ENCODE results near the gene GLT1D1.

DNA sequence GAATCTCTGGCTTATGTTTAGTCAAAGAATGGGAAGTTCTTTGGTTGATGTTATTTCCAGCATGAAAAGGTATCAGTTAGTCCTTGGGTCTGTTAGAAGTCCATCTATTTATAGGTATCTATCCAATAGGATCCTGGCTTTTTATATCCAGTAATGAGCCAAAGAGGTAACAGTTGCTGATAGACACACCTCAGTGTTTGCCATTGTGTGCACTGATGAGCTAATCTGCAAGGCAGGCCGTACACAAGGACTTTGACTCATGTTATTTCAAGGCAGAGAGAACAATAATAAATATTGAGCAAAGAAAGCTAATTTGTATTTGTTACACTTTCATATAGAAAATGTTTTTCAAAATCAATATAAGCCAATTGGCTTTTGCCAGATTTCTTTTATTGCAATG, 56.4 kb downstream of the GLT1D1 start:
- TF ChIP-seq EGR1 (IDR thresholded peaks at IDR 0.05) = no peak
- TF ChIP-seq EP300 (IDR thresholded peaks at IDR 0.05; ENCODE audit: borderline replicate concordance) = no peak
- no peak for TF ChIP-seq CREB1 (IDR thresholded peaks at IDR 0.05; ENCODE audit: low read depth)
- no peak for TF ChIP-seq MAX (IDR thresholded peaks at IDR 0.05)
- no peak for TF ChIP-seq RAD21 (IDR thresholded peaks at IDR 0.05; ENCODE audit: low read depth)
- no peak for TF ChIP-seq REST (IDR thresholded peaks at IDR 0.05; ENCODE audit: low read depth)
- TF ChIP-seq USF1 (IDR thresholded peaks at IDR 0.05) = no peak
- no peak for TF ChIP-seq YY1 (IDR thresholded peaks at IDR 0.05; ENCODE audit: low read depth)
- no peak for TF ChIP-seq FOXM1 (IDR thresholded peaks at IDR 0.05; ENCODE audit: borderline replicate concordance, low read depth)
- no peak for TF ChIP-seq ZBTB7A (IDR thresholded peaks at IDR 0.05; ENCODE audit: low read depth)
- TF ChIP-seq TAF1 (IDR thresholded peaks at IDR 0.05; ENCODE audit: low read depth) = no peak
- no peak for TF ChIP-seq TCF12 (IDR thresholded peaks at IDR 0.05; ENCODE audit: low read depth)
- TF ChIP-seq NFIC (IDR thresholded peaks at IDR 0.05) = no peak
- no peak for TF ChIP-seq CEBPB (IDR thresholded peaks at IDR 0.05)
